T47D (cell line): ENCODE data around the gene TRIM44.
"Not testable (repeated sequence)": the region's sequence is repeated elsewhere in the genome, so short reads cannot be mapped to it uniquely, and the experiment has no call there.

Experiments used
- DNase-seq, 2 experiments: peaks; one replicate each; pipeline versions ENCODE4 v3.0.0 to v3.0.0-alpha.2; 2011 to 2012; ENCODE audit warnings: low read depth in 1 of 2, low spot score in 1 of 2
- JUND ChIP-seq: IDR thresholded peaks from 2 replicates; pipeline ENCODE4 v1.6.1; 2012; ENCODE audit warnings: low read depth
- in situ Hi-C: cut with HindIII; loops from 2 replicates; pipeline ENCODE4 v1.10.0; 2016; ENCODE audit warnings: low sequenced_read_pairs, low pct_unique_long_range_greater_than_20kb

TRIM44 gene

DNA sequence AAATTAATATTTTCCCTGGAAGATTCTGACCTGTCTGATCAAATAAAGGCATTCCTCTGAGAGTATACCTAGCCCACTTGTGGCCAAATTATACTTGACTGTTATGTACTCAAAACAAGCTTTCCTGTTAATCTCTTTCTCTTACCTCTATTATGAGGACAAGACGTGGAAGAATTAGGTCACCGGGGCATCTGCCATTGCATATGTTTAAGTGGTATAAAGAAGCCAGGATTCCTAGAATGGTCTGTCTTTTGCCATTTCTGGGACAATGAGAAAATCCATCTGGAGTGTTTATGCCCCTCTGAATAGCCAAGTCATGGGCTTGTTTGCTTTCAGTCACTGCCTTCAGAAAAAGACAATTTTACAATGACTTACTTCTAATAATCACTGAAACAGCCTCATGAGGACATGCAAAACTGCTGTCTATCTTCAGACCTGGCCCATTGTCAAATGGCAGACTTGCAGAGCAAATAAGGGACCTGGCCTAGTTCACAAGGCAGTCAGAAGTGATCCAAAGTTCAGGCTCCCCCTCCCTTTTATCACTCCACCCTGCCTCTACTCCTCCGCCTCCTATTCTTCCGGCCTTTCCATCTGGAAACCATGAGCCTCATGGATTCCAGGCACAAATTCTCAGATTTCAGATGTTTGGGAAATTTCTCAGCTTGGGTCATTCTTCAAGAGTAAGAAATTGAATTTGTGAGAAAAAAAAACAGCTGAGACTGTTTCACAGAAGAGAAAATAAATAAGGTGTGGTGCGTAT is 153.2 kb downstream of the TRIM44 start:
- TF ChIP-seq JUND, result no peak
- in situ Hi-C loops, result no loop called here
- no peak for DNase-seq

GRCh38 chr11:35820614-35821013 is 158.0 kb downstream of the TRIM44 start:
- TF ChIP-seq JUND, result no peak
- in situ Hi-C loops, result no loop called here

GRCh38 chr11:35822815-35823495 is 160.4 kb downstream of the TRIM44 start:
- in situ Hi-C loops, result no loop called here
- DNase-seq, result no peak
- TF ChIP-seq JUND, result no peak

More at GRCh38 chr11:35820614-35821013, 158.0 kb downstream of the TRIM44 start:
- DNase-seq, result no peak

DNA sequence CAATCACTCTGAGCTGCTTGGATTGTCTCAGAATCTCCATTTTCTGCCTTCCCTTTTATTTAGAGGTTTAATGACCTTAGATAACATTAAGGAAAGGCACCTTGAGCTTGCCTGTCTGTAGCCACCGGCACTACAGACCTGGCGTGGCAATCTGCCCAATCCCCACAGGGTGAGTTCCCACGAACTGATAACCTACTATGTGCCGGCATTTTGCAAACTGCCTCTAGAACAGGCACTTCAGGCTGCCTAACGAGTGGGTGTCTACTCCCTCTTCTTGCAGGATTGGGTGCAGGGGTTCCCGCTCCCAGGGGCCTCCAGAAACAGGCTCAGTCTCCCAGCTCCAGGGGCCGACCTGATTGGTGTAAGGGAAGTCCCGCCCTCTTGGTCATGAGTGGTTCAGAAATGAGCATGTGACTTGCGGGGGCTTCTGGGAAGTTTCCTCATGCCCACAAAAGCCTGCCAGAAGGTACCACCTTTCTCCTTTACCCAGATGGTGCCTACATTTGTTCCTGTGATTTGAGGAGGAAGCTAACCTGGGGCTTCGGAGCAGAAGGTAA is 161.2 kb downstream of the TRIM44 start:
- TF ChIP-seq JUND, result no peak
- DNase-seq, result no peak
- in situ Hi-C loops, result no loop called here

- TF ChIP-seq JUND, result no peak
- in situ Hi-C loops, result no loop called here
- DNase-seq, result no peak
Observed at GRCh38 chr11:35825386-35825785, 162.8 kb downstream of the TRIM44 start.

GRCh38 chr11:35826006-35826405 is 163.4 kb downstream of the TRIM44 start:
- no peak for DNase-seq
- in situ Hi-C loops, result no loop called here
- TF ChIP-seq JUND, result no peak

DNA sequence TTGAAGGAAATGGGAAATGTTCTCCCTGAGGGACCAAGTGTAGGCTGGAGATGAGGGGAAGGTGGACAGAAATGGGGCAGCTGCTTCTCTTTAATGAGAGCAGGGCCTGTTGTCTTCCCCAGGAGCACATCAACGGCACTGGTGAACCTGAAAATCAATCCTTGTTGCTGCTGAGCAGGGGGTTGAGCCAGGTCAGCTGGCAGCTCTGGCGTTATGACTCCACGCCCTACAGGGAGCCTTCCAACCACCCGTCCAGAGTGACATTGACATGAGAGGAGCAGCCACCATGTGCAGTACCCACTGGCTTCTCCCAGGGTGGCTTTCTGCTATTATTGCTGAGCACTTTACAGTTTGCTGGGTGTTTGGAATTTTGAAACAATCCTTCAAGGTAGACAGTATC is 164.4 kb downstream of the TRIM44 start:
- in situ Hi-C loops, result no loop called here
- TF ChIP-seq JUND, result no peak
- no peak for DNase-seq

- no peak for DNase-seq
- in situ Hi-C loops, result no loop called here
- TF ChIP-seq JUND, result no peak
Observed at GRCh38 chr11:35836205-35836604, 173.6 kb downstream of the TRIM44 start.

- no peak for DNase-seq
- in situ Hi-C loops, result no loop called here
- TF ChIP-seq JUND, result no peak
Observed at GRCh38 chr11:35838071-35838470, 175.5 kb downstream of the TRIM44 start.

- DNase-seq, in situ Hi-C loops: not testable (repeated sequence)
Observed at GRCh38 chr11:35838697-35839367, 176.3 kb downstream of the TRIM44 start.

DNA sequence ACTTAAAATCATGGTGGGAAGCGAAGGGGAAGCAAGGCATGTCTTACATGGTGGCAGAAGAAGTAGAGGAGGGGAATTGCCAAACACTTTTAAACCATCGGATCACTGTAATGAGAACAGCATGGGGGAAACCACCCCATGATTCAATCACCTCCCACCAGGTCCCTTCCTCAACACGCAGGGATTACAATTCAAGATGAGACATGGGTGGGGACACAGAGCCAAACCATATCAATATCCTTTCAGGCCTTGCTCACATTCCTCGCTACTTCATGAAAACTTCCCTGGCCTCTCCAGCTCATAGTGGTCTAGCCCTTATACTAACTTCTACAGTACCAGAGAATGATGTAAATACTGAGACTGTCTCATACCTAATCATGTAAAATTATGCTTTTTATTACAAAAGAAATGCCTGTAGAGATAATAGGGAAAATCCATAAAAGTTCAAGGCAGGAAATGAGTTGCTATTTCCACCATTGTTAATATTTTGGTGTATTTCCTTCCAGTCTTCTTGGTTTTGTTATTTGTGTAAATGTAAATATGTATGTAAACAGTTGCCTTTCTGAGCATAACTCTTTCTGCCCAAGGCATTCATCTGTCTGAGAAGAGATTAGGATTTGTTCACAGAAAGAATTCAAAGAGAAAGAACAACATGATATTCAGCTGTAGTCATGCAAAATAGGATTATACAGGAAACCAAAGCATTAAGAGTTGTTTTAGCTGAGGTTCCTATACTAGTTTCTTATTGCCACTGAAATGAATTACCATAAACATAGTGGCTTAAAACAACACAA is 177.0 kb downstream of the TRIM44 start:
- DNase-seq, result no peak
- TF ChIP-seq JUND, result no peak
- in situ Hi-C loops, result no loop called here

DNA sequence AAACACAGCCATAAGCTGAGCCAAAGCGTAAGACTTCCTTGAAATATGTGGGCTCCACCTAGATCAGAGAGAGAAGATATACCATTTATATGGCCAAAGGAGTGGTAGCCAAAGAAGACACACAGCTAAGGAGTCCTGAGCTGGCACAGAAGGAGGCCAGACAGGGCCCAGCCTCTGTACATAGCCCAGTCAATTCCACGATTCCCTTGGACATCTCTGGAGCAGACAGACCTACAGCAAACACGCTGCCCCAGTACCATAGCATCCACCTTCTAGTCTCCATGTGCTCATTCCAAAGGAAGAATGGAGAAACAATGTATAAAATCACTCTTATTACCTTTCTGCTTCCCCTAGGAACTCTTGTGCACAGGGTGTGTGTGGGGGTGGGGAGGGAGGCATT is 179.2 kb downstream of the TRIM44 start:
- no peak for DNase-seq
- no peak for TF ChIP-seq JUND
- in situ Hi-C loops, result no loop called here
